Activated gamma-delta T cell (primary cell): ENCODE measurements around the gene ITM2C.

Experiments
- DNase-seq: peaks from one replicate; lab custom pipeline; 2025; lab: John Stamatoyannopoulos, UW

ITM2C gene

DNA sequence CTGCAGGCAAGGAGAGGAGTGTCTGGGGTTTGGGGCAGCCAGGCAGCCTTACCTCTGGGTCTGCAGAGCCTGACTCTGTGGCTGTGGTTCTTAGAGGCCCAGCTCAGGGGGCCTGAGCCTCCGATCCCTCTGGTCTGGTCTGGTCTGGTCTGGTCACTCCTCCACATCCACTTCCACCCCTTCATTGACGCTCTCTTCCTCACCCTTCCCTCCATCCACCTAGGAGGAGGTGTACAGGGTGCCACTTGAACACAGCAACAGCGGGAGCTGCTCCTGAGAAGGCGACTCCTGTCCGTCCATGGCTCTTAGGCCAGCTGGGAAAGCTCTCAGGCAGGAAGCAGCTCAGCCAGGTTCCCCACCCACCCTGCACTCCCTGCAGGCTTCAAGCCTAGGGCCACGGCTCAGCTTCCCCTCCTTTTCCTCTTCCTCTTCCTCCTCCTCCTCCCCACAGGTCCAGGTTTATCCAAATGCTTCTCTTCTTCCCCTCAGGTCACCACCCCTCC is 43.4 kb downstream of the ITM2C start:
- DNase-seq, result no peak

DNA sequence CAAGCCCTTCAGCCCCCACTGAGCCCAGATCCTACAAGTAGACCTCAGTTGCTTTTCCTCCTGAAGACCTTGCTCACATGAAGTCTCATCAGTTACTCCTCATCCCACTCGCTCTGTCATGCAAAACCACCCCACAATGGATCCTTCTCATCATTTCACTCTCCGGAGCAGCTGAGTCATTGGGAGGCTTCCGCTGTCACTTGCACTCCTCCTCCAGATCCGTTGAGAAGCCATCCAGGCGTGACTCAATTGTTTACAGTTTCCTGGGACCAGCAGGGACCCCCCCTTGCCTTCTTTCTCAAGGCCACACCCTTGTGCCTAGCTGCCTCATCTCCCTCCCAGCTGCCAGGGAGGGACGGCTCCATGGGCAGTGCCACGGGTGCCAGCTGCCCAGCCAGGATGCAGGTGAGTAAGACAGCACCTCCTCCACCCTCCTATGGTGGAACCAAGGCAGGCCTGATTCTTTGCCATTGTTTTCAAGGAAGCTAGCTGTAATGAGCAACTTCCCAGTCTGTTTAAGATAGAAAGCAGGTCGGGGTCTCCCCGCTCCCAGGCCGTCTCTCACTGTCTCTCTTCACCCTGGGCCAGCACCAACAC is 44.0 kb downstream of the ITM2C start:
- DNase-seq, result no peak

DNA sequence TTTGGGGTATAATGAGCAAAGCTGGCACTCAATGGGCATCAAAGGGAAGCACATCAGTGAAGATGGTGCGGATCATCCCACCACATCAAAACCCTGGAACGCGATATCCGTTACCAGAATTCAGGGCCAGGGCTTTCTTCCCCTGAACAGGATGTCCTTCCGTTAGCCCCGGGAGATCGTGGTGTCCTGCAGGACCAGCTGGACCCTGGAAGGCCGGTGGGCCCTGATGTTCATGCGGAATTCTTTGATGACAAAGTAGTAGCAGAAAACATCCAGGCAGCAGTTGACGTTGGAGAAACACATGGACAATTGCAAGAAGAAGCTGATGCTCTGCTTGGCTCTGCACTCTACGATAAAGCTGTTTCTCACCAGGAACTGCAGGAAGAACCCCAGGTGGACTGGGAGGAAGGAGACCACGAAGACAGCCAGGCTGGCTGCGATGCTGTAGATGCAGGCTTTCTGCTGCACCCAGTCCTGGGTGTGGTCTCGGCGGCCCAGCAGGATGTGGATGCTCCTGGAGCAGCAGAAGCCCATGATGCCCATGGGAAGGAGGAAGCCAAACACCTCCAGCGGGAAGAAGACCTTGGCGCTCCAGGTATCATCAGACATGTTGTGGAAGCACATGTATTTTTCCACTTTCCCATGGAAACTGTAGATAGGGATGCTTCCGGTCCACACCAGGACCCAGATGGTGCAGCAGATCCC is 45.3 kb downstream of the ITM2C start:
- no peak for DNase-seq

DNA sequence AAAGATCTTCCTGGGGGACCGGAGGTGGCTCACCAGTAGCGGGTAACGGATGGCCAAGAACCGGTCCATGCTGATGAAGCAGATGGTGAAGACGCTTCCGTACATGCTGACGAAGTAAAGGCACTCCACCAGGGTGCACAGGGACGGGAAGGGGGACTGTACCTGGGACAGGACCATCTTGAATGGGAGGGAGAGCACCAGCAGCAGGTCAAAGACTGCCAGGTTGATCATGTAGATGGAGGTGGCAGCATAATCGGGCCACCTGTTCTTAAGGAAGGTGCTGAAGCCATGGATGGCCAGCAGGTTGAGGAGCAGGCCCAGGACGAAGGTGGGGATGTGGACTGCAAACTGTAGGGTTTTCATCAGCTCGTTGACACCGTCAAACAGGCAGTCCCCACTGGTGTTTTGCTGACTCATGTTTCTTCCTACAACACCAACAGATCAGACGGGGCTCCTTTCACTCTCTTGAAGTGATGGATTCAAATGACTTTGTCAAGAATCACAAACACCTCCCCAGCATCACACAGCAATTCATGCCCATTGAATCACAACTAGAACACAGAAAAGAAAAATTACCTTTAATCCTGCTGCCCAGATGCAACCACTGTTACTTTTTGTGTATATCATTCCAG is 45.9 kb downstream of the ITM2C start:
- no peak for DNase-seq

DNA sequence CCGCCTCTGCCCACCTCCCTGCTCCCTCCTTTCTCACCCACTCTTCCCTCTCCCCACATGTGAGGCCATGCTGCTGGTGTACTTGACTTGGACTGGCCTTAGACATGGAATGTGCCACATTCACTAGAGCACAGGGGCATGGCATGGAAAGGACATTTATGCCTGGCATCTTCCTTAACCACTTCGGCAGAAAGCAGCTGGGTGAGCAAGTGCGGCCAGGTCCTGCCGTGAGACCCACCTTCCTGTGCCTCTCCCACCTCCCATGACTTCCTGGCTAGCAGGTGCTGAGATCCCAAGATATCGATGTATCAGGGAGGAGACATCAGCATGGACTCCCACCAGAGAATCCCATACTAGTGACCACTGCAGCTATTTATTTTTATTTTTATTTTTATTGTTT is 47.3 kb downstream of the ITM2C start:
- no peak for DNase-seq

DNA sequence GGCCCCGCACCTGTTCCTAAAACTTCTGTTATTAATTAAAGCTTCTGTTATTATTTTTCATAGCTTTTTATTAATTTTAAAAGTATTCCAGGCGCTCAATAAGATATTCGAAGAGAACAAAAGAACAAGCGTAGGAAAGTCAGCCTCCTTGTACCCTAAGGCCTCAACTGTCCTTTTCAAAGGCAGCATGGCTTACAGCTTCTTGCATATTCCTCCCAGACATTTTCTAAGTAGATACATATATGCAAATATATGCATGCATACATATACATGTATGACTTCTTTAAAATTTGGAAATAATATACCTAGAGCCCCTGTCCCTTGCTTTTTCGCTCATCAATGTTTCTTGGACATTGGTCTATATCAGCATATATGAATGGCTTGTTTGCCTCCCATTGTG is 48.0 kb downstream of the ITM2C start:
- DNase-seq, result no peak

DNA sequence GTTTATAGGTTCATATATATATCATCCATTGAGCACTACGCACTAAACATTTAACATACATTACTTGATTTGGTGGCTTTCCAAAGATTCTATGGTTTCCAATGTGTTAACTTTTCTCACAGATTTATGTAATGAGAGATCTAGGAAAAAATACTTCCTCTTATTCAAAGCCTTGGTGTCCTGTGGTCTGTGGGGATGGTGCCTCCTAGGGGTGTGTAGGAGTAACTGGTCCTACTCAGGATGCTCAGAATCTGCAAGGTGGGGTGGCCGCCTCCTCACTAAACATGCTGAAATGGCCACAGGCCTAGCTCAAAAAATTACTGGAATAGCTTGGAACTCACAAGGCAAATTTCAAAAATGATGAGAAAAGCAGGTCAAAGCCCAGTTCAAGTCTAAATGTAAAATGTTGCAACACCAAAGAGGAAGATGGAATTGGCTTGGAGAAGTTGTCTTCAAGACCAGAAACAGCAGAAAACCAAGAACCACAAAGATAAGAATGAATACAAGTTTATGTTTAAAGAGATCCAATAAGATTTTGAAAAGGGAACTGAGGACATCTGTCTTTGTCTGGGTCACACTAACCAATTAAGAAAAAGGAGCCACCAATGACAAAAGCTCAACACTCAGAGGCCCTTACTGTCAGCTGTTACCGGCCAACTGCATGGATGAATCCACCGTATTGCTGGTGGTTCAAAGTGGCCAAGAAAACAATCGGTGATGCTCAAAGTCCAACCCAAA is 48.8 kb downstream of the ITM2C start:
- DNase-seq, result no peak

DNA sequence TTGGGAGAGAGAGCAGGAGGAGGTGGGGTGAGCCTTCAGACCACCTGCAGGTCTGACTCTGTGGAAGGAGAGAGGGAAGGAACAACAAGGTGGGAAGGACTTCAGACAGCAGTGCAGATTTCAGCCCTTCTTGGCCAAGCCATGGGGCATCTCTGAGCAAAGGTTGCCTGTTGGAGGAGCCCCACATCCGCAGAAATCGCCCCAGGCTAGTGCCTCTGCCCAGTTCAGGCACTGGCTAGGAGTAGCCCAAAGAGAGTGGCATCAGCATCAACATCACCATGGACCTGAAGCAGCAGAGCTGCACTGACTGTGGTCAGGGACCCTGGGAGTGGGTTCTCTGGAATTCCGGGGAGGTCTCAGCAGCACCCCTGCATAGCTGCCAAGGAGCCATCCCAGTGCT is 50.1 kb downstream of the ITM2C start:
- no peak for DNase-seq

DNA sequence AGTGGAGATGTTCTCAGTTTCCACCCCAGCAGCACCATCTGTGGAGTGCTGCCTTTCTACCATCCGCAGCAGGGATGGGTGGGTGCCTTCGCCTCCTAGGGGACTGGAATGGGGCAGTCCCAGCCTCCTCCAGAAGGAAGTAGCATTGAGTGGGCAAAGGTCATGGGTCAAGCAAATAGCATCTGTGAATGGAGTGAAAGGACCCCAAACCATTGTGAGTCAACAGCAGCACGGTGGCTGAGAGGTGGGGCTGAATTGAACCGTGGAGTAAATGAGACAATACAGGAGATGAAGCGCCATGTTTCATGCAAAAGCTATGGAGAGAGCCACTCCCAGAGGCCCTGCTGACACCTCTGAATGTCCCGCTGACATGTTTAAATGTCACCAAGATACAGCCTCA is 50.6 kb downstream of the ITM2C start:
- no peak for DNase-seq

DNA sequence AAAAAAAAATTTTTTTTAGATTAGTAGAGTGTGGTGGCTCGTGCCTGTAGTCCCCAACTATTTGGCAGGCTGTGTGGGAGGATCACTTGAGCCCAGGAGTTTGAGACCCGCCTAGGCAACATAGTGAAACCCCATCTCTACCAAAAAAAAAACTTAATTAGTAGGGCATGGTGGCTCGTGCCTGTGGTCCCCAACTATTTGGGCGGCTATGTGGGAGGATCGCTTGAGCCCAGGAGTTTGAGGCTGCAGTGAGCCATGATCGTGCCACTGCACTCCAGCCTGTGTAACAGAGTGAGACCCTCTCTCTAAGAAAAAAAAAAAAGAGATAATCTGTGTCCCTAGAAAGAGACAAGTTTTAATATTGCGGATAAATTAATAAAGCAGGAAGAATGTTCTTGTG is 51.5 kb downstream of the ITM2C start:
- no peak for DNase-seq

DNA sequence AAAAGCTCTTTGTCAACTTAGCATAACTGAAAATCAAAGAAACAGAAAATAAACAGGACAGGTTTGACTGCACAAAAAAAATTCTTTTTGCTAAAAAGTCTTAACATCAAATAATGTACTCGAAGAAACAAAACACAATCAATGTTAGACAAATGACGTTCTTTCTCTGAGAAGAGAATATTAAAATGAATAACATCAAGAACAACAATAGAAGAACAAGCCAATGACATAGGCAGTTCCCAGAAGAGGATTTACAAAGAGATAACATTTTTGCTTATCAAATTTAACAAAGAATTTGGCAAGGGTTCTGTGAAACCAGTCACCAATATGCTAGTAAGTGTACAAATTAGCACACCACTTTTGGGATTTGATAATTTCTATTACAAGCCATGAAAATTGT is 54.5 kb downstream of the ITM2C start:
- no peak for DNase-seq

DNA sequence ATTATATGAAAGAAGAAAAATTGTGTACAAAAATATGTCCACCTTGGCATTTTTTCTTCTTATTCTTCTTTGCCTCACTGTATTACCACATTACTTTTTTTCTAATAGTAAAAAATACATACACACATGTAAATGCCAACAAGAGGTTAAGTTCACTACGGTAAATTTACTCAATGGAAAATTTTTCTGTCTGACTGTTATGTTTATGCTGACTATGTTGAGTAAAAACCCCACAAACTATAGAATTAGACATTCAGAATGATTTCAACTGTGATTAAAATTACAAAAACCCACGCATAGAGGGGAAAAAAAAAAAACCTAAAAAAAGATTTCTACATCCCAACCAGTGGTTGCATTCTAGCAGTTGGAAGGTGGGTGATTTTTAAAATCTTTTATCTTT is 54.9 kb downstream of the ITM2C start:
- no peak for DNase-seq

DNA sequence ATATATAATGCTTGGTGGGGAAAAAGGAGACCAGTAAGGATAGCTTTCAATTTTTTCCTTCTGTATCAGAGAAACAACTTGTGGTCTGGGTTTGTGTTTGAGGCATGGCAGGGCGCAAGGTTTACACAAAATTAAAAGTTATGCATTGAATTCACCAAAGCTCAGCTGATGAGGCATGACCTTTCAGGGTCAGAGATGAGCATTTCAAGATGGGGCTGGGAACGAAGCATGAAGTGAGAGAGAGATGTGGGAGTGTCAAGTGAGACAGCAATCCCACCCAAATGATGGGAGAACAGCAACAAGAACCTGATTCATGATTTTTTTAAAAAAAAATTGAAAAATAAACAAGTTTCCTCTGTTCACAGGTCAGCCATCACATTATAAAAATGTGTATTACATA is 55.4 kb downstream of the ITM2C start:
- no peak for DNase-seq

DNA sequence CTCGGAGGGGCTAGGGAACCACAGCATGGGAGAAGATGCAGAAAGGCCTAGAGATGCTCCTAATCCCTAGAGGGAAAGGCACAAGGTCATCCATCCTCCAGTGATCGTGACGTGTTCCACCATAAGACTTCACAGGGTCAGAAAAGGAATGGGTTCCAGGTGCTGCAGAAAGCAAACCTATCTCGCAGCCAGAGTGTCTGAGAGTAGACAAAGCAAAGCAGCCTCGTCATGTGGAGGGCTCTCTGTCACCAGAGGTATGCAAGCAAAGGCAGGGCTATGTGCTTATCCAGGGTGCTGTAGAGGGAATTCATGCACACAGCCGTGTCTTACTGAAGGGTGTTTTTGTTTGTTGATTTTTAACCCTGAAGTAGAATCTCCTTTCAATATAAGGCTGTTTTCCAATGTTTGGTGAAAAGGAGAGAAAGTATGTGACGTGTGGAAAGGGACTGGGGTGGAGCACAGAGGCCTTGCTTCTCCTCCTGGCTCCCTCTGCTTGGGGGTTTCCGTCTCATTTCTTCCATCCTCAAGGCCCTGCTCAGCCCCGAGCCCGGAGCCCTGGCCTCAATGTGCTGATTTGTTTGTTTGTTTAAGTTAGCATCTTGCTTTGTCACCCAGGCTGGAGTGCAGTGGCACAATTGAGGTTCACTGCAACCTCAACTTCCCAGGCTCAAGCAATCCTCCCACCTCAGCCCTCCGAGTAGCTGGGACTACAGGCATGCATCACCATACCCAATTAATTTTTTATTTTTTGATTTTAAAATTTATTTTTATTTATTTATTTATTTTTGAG is 57.3 kb downstream of the ITM2C start:
- DNase-seq, result no peak

DNA sequence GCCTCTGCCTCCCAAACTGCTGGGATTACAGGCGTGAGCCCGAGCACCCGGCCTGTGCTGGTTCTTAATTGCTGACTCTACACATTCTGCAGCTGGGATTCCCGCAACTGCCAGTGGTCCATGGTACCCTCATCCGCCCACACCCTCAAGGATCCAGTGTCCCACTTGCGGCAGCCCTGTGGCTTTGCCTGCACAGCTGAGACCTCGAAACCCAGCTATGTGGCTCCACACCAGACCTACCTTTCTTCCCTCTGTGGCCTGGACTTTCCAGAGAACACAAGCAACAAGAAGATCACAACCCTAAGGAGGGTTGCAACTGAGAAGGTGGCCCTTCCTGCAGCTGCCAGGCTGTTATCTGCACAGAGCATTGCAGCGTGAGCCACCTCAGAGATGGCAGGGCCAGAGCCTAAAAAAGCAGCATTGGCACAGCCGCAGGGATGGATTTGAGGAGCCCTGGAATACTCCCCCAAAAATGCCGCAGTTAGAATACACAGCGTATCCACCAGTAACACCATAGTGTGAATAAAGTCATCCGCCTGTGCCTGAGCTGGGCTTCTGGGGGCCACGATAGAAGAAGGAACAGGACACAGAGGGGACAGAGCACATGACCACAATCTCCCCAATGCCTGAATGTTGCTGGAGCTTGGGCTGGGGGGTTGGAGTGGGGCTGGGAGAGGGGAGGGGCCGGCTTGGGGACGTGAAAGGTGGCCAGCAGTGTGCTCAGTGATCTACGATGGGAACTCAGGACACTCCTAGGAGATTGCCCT is 58.4 kb downstream of the ITM2C start:
- DNase-seq, result no peak

DNA sequence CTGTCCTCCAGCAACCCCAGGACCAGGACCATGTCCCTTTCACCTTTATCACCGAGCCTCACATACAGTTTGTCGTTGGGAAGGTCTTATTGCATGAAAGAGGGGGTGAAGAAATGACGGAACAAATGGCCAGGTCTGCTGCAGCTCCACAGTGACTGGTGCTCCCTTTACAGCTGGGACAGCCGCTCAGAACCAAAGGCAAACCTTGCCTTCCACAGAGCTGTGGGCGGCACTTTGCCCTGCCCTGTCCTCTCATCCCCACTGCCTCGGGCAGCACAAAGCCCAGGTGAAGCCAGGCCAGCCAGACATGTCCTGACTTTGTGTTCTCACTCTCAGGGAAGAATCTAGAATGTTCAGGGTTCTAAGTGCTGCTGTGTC is 59.3 kb downstream of the ITM2C start:
- no peak for DNase-seq

DNA sequence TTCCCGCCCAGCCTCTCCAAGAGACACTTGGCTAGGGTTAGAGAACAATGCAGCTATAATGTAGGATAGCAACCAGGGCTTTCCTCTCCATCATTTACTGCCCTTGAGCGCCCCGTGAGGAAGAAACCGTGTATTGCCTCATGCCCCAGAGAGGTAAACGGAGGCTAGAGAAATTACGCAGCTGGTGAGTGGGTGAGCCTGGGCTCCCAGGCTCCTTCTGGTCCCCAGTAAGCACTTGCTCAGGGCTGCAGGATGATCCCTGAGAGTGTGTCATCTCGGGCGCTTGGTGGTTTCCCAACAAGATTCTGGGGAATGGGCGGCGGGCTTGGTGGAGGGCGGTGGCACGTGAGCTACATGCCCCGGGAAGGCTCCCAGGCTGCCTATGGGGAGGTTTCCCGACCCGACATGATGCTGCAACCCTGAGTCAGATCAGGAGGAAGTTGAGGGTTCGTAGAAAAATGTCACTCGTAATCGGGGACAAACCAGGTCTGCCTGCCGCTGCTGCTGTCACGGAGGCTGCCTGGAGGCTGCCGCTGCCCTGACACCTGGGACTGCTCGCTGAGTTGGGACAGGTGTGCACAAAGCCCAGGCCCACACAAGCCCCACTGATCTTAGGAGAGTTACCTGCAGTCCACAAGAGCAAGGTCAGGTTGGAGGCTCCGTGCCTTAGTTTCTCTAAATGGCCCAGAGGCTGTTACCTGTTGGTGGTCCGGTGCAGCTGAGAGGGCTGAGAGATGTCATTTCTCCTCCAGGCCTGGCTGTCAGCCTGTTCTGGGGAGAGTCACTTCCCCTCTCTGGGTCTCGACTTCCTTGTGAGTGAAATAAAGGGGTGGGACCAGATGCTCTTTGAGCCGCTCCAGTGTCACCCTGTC is 60.0 kb downstream of the ITM2C start, which contains the start of gene GPR55:
TSS of gene GPR55 (minus strand) at position 773 of the 872 bp plus-strand sequence. CDS start 14,280 bp downstream, outside the sequence.
- DNase-seq, result no peak

DNA sequence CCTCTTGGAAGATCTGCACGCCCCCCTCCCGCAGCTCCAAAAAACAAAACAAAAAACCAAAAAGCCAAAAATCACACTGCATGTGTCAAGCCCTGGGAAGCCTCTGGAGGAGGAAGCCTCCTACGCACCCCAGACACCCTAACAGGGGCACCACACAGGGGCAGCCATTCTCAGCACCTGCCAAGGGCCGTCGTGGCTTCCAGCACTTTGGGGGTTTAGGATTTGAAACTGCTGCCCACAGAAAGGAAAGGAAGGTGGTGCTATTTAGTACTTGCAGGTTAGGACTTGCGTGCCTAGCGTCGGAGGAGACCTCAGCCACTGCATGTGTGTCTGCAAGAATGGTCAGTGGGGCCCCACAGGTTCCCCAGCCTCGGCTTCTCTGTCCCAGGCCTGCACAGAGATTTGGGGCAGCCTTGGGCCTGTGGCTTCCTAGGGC is 60.7 kb downstream of the ITM2C start:
- DNase-seq, result no peak

DNA sequence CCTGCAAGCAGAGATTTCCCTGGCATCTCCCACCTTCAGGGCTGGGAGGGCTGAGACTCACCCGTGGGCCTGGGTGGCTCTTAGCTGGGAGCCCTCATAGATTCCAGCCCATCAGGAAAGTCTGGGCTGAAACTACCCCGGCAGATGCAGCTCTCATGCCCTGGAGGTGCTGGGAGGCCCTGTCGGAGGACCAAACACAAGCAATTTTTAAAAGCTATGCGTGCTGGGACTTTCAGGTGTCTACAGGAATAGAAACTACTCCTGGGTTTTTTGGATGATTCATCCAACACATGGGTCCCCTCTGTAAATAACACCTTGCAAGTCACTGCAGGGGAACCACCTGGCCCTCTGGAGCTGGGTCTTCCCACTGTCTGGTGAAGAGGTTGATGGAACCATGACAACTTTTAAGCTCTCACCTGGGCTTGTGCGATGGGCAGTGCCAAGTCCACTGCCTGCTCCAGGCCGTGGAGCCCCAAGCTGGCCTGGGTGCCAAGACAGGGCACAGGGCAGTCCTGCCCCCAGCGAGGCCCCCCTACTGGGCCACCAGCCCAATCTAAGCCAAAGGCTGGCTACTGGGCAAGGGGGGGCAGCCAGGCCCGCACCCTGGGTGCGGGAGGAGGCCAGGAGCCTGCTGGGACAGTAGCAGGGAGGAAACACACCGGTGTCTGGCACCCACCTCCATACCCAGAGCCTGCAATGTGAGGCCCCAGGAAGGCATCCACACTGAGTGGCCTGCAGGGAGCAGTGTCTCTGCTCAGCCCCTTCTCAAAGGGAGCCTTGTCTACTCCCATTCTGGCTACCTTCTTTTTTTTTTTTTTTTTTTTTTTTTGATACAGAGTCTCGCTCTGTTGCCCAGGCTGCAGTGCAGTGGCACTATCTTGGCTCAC is 61.4 kb downstream of the ITM2C start:
- no peak for DNase-seq
